Neural cell (in vitro differentiated cells): ENCODE measurements around the gene SLC1A2. TPM values are rescaled to one million over a fixed set of nuclear protein-coding genes. Genes with fewer than 3 reads are reported as not detected.

Source experiments
- H2AFZ ChIP-seq: fragments of 200-600, 300-800 bp; sonication (generic), shearing (Covaris generic); 2 replicates; pipeline ENCODE4 v1.6.0; 2014; ENCODE audit warnings: low read depth, mild to moderate bottlenecking, antibody characterized with exemption, low read length, moderate library complexity
- H3F3A ChIP-seq: fragments of 200-600 bp; shearing (Covaris generic); 2 replicates; pipeline ENCODE4 v1.6.1; 2016; ENCODE audit warnings: mild to moderate bottlenecking, moderate library complexity, mixed read lengths, antibody characterized with exemption, low read length; ENCODE audit not compliant: insufficient read depth, poor library complexity, severe bottlenecking
- H3K27ac ChIP-seq: fragments of 200-600, 300-800 bp; sonication (generic), shearing (Covaris generic); 2 replicates; pipeline ENCODE4 v1.5.1; 2014; ENCODE audit warnings: mild to moderate bottlenecking, low read length, moderate library complexity
- H3K27me3 ChIP-seq: fragments of 300-800, 200-600 bp; sonication (generic), shearing (Covaris generic); 2 replicates; pipeline ENCODE4 v1.6.0; 2014; ENCODE audit warnings: mild to moderate bottlenecking, low read depth, low read length, moderate library complexity; ENCODE audit not compliant: insufficient read depth
- H3K36me3 ChIP-seq: fragments of 300-800, 200-600 bp; sonication (generic), shearing (Covaris generic); 2 replicates; pipeline ENCODE4 v1.5.1; 2014; ENCODE audit warnings: mild to moderate bottlenecking, antibody characterized with exemption, low read length, moderate library complexity; ENCODE audit not compliant: insufficient read depth
- H3K4me2 ChIP-seq: fragments of 300-800, 200-600 bp; sonication (generic), shearing (Covaris generic); 2 replicates; pipeline ENCODE4 v1.6.0; 2014; ENCODE audit warnings: mild to moderate bottlenecking, low read length
- H3K4me3 ChIP-seq: fragments of 300-800, 200-600 bp; sonication (generic), shearing (Covaris generic); 2 replicates; pipeline ENCODE4 v1.5.1; 2014; ENCODE audit warnings: mild to moderate bottlenecking, low read length, moderate library complexity
- H3K79me2 ChIP-seq: fragments of 200-600 bp; shearing (Covaris generic); replicated peaks from 2 replicates; pipeline ENCODE4 v1.6.0; 2014; ENCODE audit warnings: mild to moderate bottlenecking, low read length, moderate library complexity; ENCODE audit not compliant: insufficient read depth
- H3K9ac ChIP-seq: fragments of 300-800, 200-600 bp; sonication (generic), shearing (Covaris generic); 2 replicates; pipeline ENCODE4 v1.6.1; 2016; ENCODE audit warnings: mild to moderate bottlenecking, low read length, mixed read lengths
- H3K9me2 ChIP-seq: fragments of 200-600 bp; shearing (Covaris generic); 2 replicates; pipeline ENCODE4 v1.6.1; 2016; ENCODE audit warnings: mild to moderate bottlenecking, low read length, mixed read lengths; ENCODE audit not compliant: insufficient read depth
- H3K9me3 ChIP-seq: fragments of 200-600, 300-800 bp; sonication (generic), shearing (Covaris generic); 2 replicates; pipeline ENCODE4 v1.6.1; 2016; ENCODE audit warnings: mild to moderate bottlenecking, mixed run types, low read length, moderate library complexity, mixed read lengths
- H4K20me1 ChIP-seq: fragments of 200-600 bp; shearing (Covaris generic); 2 replicates; pipeline ENCODE4 v1.6.1; 2016; ENCODE audit warnings: mild to moderate bottlenecking, mixed run types; ENCODE audit not compliant: insufficient read depth
- CTCF ChIP-seq: fragments of 450-650 bp; IDR thresholded peaks from 2 replicates; pipeline ENCODE4 v1.5.1; 2014; ENCODE audit warnings: antibody characterized with exemption, mild to moderate bottlenecking, moderate library complexity; ENCODE audit not compliant: poor library complexity, severe bottlenecking
- MXI1 ChIP-seq: fragments of 450-650 bp; conservative IDR thresholded peaks from 2 replicates; pipeline ENCODE4 v1.6.1; 2014; ENCODE audit warnings: antibody characterized with exemption, mild to moderate bottlenecking; ENCODE audit not compliant: poor library complexity, severe bottlenecking
- POLR2AphosphoS5 ChIP-seq: IDR thresholded peaks from 2 replicates; pipeline ENCODE4 v1.6.1; 2012
- RAD21 ChIP-seq: fragments of 450-650 bp; conservative IDR thresholded peaks from 2 replicates; pipeline ENCODE4 v1.6.1; 2014; ENCODE audit warnings: antibody characterized with exemption, mild to moderate bottlenecking, moderate library complexity
- REST ChIP-seq: IDR thresholded peaks from 2 replicates; pipeline ENCODE4 v1.6.1; 2012; ENCODE audit warnings: borderline replicate concordance
- SMC3 ChIP-seq: fragments of 450-650 bp; conservative IDR thresholded peaks from 2 replicates; pipeline ENCODE4 v1.6.1; 2014; ENCODE audit warnings: antibody characterized with exemption, mild to moderate bottlenecking, moderate library complexity; ENCODE audit not compliant: poor library complexity
- TAF1 ChIP-seq: IDR thresholded peaks from 2 replicates; pipeline ENCODE4 v1.6.1; 2012; ENCODE audit warnings: low read depth
- polyA plus RNA-seq: library from polyadenylated mRNA; depleted of rRNA; stranded (reverse); fragments of >200 nt; gene quantifications from 2 replicates; pipeline ENCODE4 v1.2.3, GENCODE V29; 2014

SLC1A2 gene
- polyA plus RNA-seq, 1 donor from 2014 or later, result 134 TPM

GRCh38 chr11:35234460-35235156 lies 184.8 kb downstream of the SLC1A2 start:
- Histone ChIP-seq H3K4me2 (no peak overlapping the region), H2AFZ (no peak overlapping the region), H3K9me2 (no peaks in the 10 kb centered on the region), H3K9me3 (no peaks in the 10 kb centered on the region), H3F3A (no peaks in the 10 kb centered on the region), H3K79me2 (no peaks in the 10 kb centered on the region), H4K20me1 (no peaks in the 10 kb centered on the region), H3K36me3 (no peaks in the 10 kb centered on the region), H3K27ac (no peak overlapping the region), H3K4me3 (no peak overlapping the region), H3K27me3 (no peaks in the 10 kb centered on the region), H3K9ac (no peak overlapping the region)
- TF ChIP-seq TAF1 (no peak), CTCF (no peak), REST (no peak), RAD21 (no peak)

- no peaks in the 10 kb centered on the region for H3K79me2 ChIP-seq
- H3K4me2 ChIP-seq, result no peak overlapping the region
- H3K9me2 ChIP-seq, result no peaks in the 10 kb centered on the region
- no peaks in the 10 kb centered on the region for H3K9me3 ChIP-seq
- H4K20me1 ChIP-seq, result no peaks in the 10 kb centered on the region
- H3K27me3 ChIP-seq, result no peaks in the 10 kb centered on the region
- no peaks in the 10 kb centered on the region for H3F3A ChIP-seq
- H3K36me3 ChIP-seq, result no peaks in the 10 kb centered on the region
- H3K27ac ChIP-seq, result no peak overlapping the region
- no peak overlapping the region for H3K9ac ChIP-seq
- no peak overlapping the region for H2AFZ ChIP-seq
- TF ChIP-seq POLR2AphosphoS5 (no peak), MXI1 (no peak), RAD21 (no peak), TAF1 (no peak), CTCF (no peak), SMC3 (no peak)
- H3K4me3 ChIP-seq, result no peak overlapping the region
Measured at GRCh38 chr11:35233518-35233917, 185.8 kb downstream of the SLC1A2 start.
